Ramos (cell line): ENCODE results near the gene SMG7.

ENCODE experiments used
- in situ Hi-C: fragments of 300-500 bp; cut with MboI; formaldehyde crosslinking; loops from one replicate; pipeline ENCODE4 v1.14.3; 2022; ENCODE audit warnings: low sequenced_read_pairs; ENCODE audit not compliant: unreplicated experiment

SMG7 gene

GRCh38 chr1:183463566-183463965 is 8.7 kb upstream of the SMG7 start:
- in situ Hi-C loops: no loop called here

DNA sequence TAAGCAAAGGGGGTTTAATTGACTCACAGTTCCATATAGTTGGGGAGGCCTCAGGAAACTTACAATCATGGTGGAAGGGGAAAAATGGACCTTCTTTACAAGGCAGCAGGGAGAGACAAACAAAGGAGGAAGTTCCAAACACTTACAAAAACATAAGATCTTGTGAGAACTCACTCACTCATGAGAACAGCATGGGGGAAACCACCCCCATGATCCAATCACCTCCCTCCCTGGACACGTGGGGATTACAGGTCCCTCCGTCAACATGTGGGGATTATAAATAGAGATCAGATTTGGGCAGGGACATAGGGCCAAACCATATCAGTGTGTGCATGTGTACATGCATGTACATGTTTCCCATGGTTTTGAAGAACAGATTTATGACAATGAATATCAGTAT is 5.5 kb upstream of the SMG7 start:
- in situ Hi-C loops: no loop called here

GRCh38 chr1:183467687-183468086 is 4.6 kb upstream of the SMG7 start:
- in situ Hi-C loops: no loop called here

DNA sequence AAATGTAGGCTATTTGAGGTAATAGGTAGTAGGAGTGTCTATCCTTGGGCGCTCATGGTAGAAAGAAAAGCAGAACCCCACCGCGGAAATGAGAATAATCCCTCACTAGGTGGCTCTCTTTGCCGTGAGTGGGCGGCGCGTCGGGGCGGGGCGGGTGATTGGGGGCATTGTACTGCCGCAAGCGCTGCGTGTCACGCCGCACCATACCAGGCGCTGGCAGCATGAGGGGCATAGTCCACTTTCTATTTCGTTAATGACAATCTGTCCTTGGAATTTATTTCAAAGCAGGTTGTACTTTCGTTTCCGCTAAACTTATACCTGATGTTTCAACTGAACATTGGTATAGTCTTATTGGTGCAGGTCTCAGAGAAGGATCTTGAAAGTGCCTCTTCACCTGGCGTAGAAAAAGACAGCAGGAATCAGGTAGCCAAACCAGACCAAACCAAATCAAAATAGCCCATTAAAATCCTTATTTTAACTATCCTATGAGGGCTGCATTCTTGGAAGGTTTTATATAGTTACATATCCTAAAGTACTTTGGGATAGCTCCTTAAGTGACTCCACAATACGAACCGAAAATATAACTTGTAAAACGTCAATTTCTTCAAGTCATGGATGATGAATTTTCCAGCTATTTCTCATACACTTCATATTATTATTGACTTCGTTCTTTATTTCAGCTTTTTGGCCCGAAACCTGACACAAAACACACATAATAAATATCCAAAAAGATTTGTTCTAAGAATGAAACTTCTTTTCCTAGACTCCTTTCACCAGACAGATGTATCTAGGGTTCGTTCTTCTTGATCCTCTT is 1.9 kb upstream of the SMG7 start:
- in situ Hi-C loops: loop anchor here (10.0 kb wide), 1 partner anchor 154 kb away; no protein-coding TSS in a partner anchor

GRCh38 chr1:183470961-183471742 is 1.1 kb upstream of the SMG7 start:
- in situ Hi-C loops: loop anchor here (10.0 kb wide), 1 partner anchor 154 kb away; no protein-coding TSS in a partner anchor

DNA sequence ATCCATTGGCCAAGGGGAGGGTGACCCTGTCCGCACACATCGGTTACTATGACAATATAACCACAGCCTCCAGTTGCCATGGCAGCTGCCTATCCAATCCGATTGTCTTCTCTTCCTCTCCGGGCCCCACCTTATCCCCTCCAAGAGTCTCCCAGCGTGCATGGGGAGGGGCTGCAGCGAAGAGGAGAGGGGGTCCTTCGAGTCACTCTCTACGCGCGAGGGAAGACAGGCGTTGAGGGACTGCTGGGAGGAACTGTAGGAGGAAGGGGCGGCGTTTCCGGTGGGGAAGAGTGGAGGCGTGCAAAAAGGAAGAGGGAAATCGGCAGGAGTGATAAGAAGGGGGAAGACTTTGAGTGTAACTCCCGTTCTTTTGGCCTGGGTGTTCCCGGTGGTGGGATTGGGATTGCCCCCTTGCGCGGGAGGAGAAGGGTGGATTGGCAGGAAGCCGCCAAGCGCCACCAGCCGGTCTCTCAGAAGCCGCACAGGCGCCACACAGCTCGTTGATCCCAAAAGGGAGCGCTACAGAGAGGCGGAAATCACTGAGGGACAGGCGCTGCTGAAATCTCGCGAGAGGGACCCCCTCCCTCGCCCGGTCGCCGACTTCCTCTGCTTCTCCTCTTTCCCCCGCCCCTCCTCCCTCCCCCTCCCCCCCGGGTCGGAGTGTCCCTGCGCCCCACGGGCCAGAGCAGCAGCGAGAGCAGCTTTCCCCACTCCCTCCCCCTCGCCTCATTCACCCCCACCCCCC is 384 bp upstream of the SMG7 start:
- in situ Hi-C loops: loop anchor here (10.0 kb wide), 1 partner anchor 153 kb away; no protein-coding TSS in a partner anchor

DNA sequence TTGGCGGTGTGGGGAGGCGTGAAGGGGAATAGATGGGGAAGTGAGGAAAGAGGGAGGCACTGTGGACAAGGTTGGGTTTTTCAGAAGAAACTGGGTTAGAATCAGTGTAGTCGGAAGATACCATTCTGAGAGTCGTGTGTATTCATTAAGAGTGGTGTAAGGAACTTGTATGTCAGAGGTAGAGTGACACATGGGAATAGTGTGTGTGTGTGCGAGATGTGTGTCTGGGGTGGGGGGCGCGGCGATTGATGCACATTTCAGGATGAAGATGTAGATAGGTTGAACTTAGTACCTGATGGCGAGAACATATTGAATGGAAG is 878 bp downstream of the SMG7 start:
- in situ Hi-C loops: loop anchor here (10.0 kb wide), 1 partner anchor 152 kb away; no protein-coding TSS in a partner anchor

- in situ Hi-C loops: loop anchor here (10.0 kb wide), 1 partner anchor 149 kb away; no protein-coding TSS in a partner anchor
Observed at GRCh38 chr1:183476081-183476480, 3.8 kb downstream of the SMG7 start.

GRCh38 chr1:183477986-183478781 is 5.9 kb downstream of the SMG7 start:
- in situ Hi-C loops: loop anchor here (10.0 kb wide), 1 partner anchor 147 kb away; no protein-coding TSS in a partner anchor

- in situ Hi-C loops: no loop called here
Observed at GRCh38 chr1:183480971-183481441, 8.7 kb downstream of the SMG7 start.

GRCh38 chr1:183483224-183483623 is 10.9 kb downstream of the SMG7 start:
- in situ Hi-C loops: no loop called here

- in situ Hi-C loops: no loop called here
Observed at GRCh38 chr1:183484254-183484653, 12.0 kb downstream of the SMG7 start.

GRCh38 chr1:183484851-183485250 is 12.6 kb downstream of the SMG7 start:
- in situ Hi-C loops: no loop called here

DNA sequence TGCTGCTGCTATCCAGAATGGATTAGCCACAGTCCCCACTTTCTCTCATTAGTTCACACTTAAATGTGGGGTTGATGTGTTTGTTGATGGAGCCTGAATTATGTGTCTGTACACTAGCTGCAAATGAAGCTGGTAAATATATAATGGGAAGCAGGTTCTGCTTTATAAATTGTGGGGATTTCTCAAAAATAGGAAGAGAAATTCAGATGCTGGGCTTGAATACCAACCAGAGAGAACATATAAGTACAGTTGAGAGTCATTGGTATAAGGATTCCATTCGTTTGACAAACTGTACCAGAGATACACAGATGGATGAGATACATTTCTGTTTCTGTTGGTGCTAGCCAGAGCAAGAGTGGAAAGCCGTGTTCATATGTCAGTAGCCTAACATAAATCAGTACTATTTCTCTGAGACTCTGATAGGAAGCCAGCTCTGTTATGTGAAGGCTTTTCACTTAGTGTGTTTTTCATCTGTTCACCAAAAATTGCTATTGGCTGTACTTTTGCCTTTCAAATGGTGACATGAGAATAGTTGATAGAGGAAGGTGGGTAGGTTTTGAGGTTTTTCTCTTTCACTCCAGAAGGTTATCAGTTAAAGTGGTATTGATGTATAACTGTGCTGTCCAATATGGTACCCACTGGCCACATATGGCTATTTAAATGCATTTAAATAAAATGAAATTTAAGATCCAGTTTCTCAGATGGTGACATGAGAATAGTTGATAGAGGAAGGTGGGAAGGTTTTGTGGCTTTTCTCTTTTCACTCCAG is 15.6 kb downstream of the SMG7 start:
- in situ Hi-C loops: no loop called here

- in situ Hi-C loops: no loop called here
Observed at GRCh38 chr1:183490932-183491331, 18.6 kb downstream of the SMG7 start.

- in situ Hi-C loops: no loop called here
Observed at GRCh38 chr1:183493540-183494245, 21.4 kb downstream of the SMG7 start.

GRCh38 chr1:183495420-183495819 is 23.1 kb downstream of the SMG7 start:
- in situ Hi-C loops: no loop called here

DNA sequence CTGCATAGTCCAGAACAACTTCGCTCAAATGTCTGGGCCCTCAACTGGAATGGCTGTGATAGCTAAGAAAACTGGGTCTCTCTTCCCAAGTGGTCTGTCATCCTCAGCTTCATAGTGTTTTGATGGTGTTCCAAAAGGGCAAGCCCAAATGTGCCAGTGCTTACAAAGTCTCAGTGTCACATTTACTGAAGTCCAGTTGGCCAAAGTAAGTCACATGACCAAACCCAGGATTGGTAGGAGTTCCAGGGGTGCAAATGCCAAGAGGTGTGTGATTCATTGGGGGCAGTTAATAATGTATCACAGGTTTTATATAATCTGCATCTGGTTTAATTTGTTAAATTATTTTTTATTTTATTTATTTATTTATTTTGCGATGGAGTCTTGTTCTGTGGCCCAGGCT is 24.9 kb downstream of the SMG7 start:
- in situ Hi-C loops: no loop called here
